Common myeloid progenitor, CD34-positive (primary cell): ENCODE results near the gene SMYD1.

Experiments used
- CTCF ChIA-PET: fragments of 350-600 bp; sonication (Branson Sonifier 250); formaldehyde crosslinking; loops from one replicate; lab custom pipeline; 2021; ENCODE audit warnings: antibody characterized with exemption; lab: Charles Lee
- POLR2A ChIA-PET: fragments of 350-600 bp; sonication (Branson Sonifier 250); formaldehyde crosslinking; loops from one replicate; lab custom pipeline; 2021; ENCODE audit warnings: antibody characterized with exemption; lab: Charles Lee
- DNase-seq, 3 donors: peaks; one replicate each; pipeline versions ENCODE4 v3.0.0 to v3.0.0-alpha.2; 2013
- H3K27ac ChIP-seq, 2 experiments: 1 replicate in 1 of 2; 2 replicates in 1 of 2; pipeline ENCODE4 v1.7.0; 2013; ENCODE audit warnings: inconsistent platforms in 2 of 2, low read length in 2 of 2, mild to moderate bottlenecking in 2 of 2, low read depth in 1 of 2, moderate library complexity in 1 of 2; ENCODE audit not compliant: severe bottlenecking in 2 of 2, insufficient read depth in 1 of 2, poor library complexity in 1 of 2
- H3K27me3 ChIP-seq, 5 experiments: replicated peaks in 2 of 5; 1 replicate in 3 of 5; 2 replicates in 2 of 5; pipeline versions ENCODE4 v1.6.1 to v1.7.0; 2013; ENCODE audit warnings: low read length in 4 of 5, mild to moderate bottlenecking in 2 of 5, moderate library complexity in 2 of 5, inconsistent platforms in 1 of 5; ENCODE audit not compliant: insufficient read depth in 5 of 5, control insufficient read depth in 4 of 5
- H3K36me3 ChIP-seq, 4 experiments: 1 replicate in 2 of 4; 2 replicates in 2 of 4; pipeline versions ENCODE4 v1.6.1 to v1.7.0; 2013; ENCODE audit warnings: low read length in 3 of 4, control low read depth in 1 of 4, mild to moderate bottlenecking in 1 of 4; ENCODE audit not compliant: control insufficient read depth in 4 of 4, insufficient read depth in 4 of 4
- H3K4me1 ChIP-seq, 4 experiments: 1 replicate in 3 of 4; 2 replicates in 1 of 4; pipeline versions ENCODE4 v1.6.1 to v1.7.1; 2013; ENCODE audit warnings: low read length in 3 of 4, mild to moderate bottlenecking in 3 of 4, control low read depth in 1 of 4, inconsistent platforms in 1 of 4, moderate library complexity in 1 of 4; ENCODE audit not compliant: control insufficient read depth in 4 of 4, insufficient read depth in 4 of 4; ENCODE audit errors: control extremely low read depth in 1 of 4
- H3K4me3 ChIP-seq, 7 experiments: 1 replicate in 4 of 7; 2 replicates in 3 of 7; pipeline versions ENCODE4 v1.5.1 to v1.7.0; 2013; ENCODE audit warnings: mild to moderate bottlenecking in 7 of 7, low read length in 6 of 7, moderate library complexity in 6 of 7, inconsistent platforms in 2 of 7, low read depth in 2 of 7, control low read depth in 1 of 7; ENCODE audit not compliant: insufficient read depth in 4 of 7, control insufficient read depth in 1 of 7; ENCODE audit errors: extremely low read depth in 1 of 7
- H3K9me3 ChIP-seq, 5 experiments: 1 replicate in 4 of 5; 2 replicates in 1 of 5; pipeline versions ENCODE4 v1.6.1 to v1.7.1; 2013; ENCODE audit warnings: low read length in 4 of 5, mild to moderate bottlenecking in 2 of 5, inconsistent platforms in 1 of 5, low read depth in 1 of 5, moderate library complexity in 1 of 5; ENCODE audit not compliant: control insufficient read depth in 4 of 5, insufficient read depth in 2 of 5; ENCODE audit errors: control extremely low read depth in 1 of 5
- WGBS: methylation state at CpG from one replicate; pipeline ENCODE4 v1.1.5; 2013; ENCODE audit not compliant: insufficient coverage; 5-methylcytosine and 5-hydroxymethylcytosine counted together

SMYD1 gene

GRCh38 chr2:88116669-88117432, 49.2 kb downstream of the SMYD1 start:
- Histone ChIP-seq H3K9me3 (no peaks in the 10 kb centered on the region), H3K4me1 (no peaks in the 10 kb centered on the region), H3K27me3 (peaks cover 0 to 10% (median 0%) of the 10 kb centered on the region in 5 experiments), H3K4me3 (no peak overlapping the region), H3K36me3 (no peaks in the 10 kb centered on the region), H3K27ac (no peak overlapping the region)
- DNase-seq = no peak
- POLR2A ChIA-PET = no interaction called here
- WGBS = 91% methylated on average over 13 of the region's 18 CpGs
- CTCF ChIA-PET = interaction anchor here (0.5 kb wide), 1 partner anchor 53 kb away, joined by 3 read pairs; no protein-coding TSS in a partner anchor

- 96% methylated on average over 4 of the region's 4 CpGs for WGBS
- no peak overlapping the region for H3K27ac ChIP-seq
- no peaks in the 10 kb centered on the region for H3K4me1 ChIP-seq
- no peak for DNase-seq
- H3K27me3 ChIP-seq = peaks cover 0 to 9% (median 0%) of the 10 kb centered on the region in 5 experiments
- ChIA-PET POLR2A (no interaction called here), CTCF (no interaction called here)
- H3K36me3 ChIP-seq = no peaks in the 10 kb centered on the region
- no peaks in the 10 kb centered on the region for H3K9me3 ChIP-seq
- no peak overlapping the region for H3K4me3 ChIP-seq
Observed at GRCh38 chr2:88117973-88118372, 50.3 kb downstream of the SMYD1 start.

GRCh38 chr2:88121678-88122077, 54.1 kb downstream of the SMYD1 start:
- Histone ChIP-seq H3K27ac (no peak overlapping the region), H3K9me3 (no peaks in the 10 kb centered on the region), H3K4me3 (no peak overlapping the region), H3K4me1 (no peaks in the 10 kb centered on the region), H3K36me3 (no peaks in the 10 kb centered on the region), H3K27me3 (peaks cover 0 to 4% (median 0%) of the 10 kb centered on the region in 5 experiments)
- no peak for DNase-seq
- ChIA-PET POLR2A (no interaction called here), CTCF (no interaction called here)
- WGBS = 100% methylated on average over 2 of the region's 4 CpGs

GRCh38 chr2:88122141-88122884, 54.7 kb downstream of the SMYD1 start:
- CTCF ChIA-PET = no interaction called here
- Histone ChIP-seq H3K27me3 (peaks cover 0 to 8% (median under 1%) of the 10 kb centered on the region in 5 experiments), H3K27ac (no peak overlapping the region), H3K4me1 (no peaks in the 10 kb centered on the region), H3K9me3 (no peaks in the 10 kb centered on the region), H3K4me3 (no peak overlapping the region), H3K36me3 (no peaks in the 10 kb centered on the region)
- 91% methylated on average over 4 of the region's 8 CpGs for WGBS
- POLR2A ChIA-PET = no interaction called here
- DNase-seq = no peak

- Histone ChIP-seq H3K27ac (no peak overlapping the region), H3K36me3 (no peaks in the 10 kb centered on the region), H3K9me3 (no peaks in the 10 kb centered on the region), H3K4me1 (no peaks in the 10 kb centered on the region), H3K27me3 (peaks cover 0 to 8% (median 0%) of the 10 kb centered on the region in 5 experiments), H3K4me3 (no peak overlapping the region)
- POLR2A ChIA-PET = no interaction called here
- WGBS = 72% methylated on average over 4 of the region's 5 CpGs
- CTCF ChIA-PET = no interaction called here
- DNase-seq = no peak
Observed at GRCh38 chr2:88123164-88123974, 55.7 kb downstream of the SMYD1 start.

GRCh38 chr2:88123975-88124917, 56.6 kb downstream of the SMYD1 start:
- ChIA-PET CTCF (interaction anchor here (1.4 kb wide), 1 partner anchor 21 kb away, joined by 4 read pairs; no protein-coding TSS in a partner anchor), POLR2A (no interaction called here)
- Histone ChIP-seq H3K27ac (no peak overlapping the region), H3K27me3 (peaks cover 0 to 4% (median 0%) of the 10 kb centered on the region in 5 experiments), H3K4me3 (no peak overlapping the region), H3K36me3 (no peaks in the 10 kb centered on the region), H3K9me3 (no peaks in the 10 kb centered on the region), H3K4me1 (no peaks in the 10 kb centered on the region)
- 96% methylated on average over 7 of the region's 9 CpGs for WGBS
- no peak for DNase-seq
